ENCODE results near the gene TRO.

The TRO gene

DNA sequence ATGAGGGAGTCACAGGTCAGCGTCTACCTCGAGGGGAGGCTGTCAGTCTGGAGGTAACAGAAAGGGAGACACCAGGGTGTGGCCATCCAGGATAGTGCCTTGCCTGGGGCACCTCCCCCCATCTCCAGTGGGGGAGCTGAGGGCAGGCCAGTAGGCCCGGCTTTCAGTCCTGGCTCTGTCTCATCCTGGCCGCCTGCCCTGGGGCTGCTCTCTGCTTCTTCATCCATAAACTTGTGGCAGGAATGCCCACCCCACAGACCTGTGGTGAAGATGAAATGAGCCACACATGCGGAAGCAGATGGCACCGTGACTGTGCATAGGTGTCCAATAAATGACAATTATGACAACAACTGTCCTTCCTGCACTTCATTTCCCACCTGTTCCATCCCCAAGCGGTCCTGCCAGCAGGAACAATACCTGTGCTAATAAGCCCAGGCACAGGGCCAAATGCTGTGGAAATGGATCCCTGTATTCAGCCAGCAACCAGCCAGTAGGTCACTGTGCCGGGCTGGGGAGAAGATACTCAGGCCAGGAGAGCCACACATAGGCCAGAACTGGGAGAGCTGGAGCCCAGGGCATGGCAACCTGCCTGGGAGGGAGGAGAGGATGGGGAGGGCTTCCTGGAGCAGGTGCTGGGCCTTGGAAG is 30.2 kb downstream of the TRO start:
- in situ Hi-C loops (cut with MboI; ENCODE audit: low sequenced_read_pairs) = no loop called here

- in situ Hi-C loops (cut with MboI; ENCODE audit: low sequenced_read_pairs) = no loop called here
Measured at GRCh38 chrX:54961750-54962149, 41.1 kb downstream of the TRO start.

DNA sequence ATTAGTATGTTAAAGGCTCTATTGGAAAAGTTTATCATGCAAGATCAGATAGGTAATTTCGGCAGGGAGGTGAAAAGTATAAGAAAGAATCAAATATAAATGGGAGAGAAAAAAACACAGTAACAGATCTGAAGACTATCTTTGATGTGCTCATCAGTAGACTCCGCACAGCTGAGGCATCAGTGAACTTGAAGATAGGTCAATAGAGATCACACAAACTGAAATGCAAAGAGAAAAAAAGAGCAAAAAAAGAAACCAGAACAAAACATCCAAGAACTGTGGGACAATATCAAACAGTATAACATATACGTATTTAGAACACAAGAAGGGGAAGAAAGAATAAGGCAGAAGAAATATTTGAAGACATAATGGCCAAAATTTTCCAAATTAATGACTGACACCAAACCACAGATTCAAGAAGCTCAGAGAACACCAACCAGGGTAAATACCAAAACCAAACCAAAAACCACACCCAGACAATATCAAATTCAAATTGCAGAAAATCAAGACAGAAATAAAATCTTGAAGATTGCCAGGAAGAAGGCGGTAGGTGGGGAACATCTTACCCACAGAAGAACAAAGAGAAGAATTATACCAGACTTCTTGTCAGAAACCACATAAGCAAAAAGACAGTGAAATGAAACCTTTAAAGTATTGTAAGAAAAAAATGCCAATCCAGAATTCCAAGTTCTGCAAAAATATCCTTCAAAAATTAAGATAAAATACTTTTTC is 44.3 kb downstream of the TRO start:
- in situ Hi-C loops (cut with MboI; ENCODE audit: low sequenced_read_pairs) = no loop called here

- in situ Hi-C loops (cut with MboI; ENCODE audit: low sequenced_read_pairs) = no loop called here
Measured at GRCh38 chrX:54977387-54977786, 56.8 kb downstream of the TRO start.

- in situ Hi-C loops (cut with MboI; ENCODE audit: low sequenced_read_pairs) = no loop called here
Measured at GRCh38 chrX:54978448-54978847, 57.8 kb downstream of the TRO start.

- in situ Hi-C loops (cut with MboI; ENCODE audit: low sequenced_read_pairs) = no loop called here
Measured at GRCh38 chrX:54979432-54979831, 58.8 kb downstream of the TRO start.

DNA sequence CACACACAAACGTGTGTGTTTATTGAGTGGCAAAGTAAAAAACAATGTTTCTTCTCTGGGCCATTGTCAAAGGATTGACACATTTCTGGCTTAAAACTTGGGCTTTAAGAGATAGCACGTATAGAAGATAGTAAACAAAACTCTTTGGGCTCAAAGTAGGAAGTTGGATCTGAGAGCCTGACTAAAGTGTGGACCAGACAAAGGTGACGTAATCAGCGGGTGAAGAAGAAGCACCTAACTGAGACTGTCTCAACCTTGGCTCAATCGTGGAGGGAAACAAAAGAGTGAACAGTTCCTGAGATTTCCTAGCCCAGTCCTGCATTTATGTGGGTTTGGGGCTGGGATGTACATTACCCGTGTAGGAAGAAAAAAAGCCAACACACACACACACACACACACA is 59.7 kb downstream of the TRO start:
- in situ Hi-C loops (cut with MboI; ENCODE audit: low sequenced_read_pairs) = no loop called here

Measured in HL-60/S4 treated with phorbol 12-myristate 13-acetate at 8.2 ng/mL for 4 days and 3 days (cell line).